A549 treated with DMSO at 1 μM for 4 hours (cell line): ENCODE results near the gene SCAANT1. TPM values are rescaled to one million over a fixed set of nuclear protein-coding genes. Genes with fewer than 3 reads are reported as not detected.

Experiments used
- total RNA-seq: library from RNA; stranded (reverse); fragments of 200-300 nt; extraction: Qiagen RNA extraction; gene quantifications from 5 replicates; pipeline ENCODE4 v1.2.3, GENCODE V29; 2022; ENCODE audit warnings: low read depth

SCAANT1 gene
- total RNA-seq = 0.79 TPM in 1 of 5 replicates, not detected in the others

DNA sequence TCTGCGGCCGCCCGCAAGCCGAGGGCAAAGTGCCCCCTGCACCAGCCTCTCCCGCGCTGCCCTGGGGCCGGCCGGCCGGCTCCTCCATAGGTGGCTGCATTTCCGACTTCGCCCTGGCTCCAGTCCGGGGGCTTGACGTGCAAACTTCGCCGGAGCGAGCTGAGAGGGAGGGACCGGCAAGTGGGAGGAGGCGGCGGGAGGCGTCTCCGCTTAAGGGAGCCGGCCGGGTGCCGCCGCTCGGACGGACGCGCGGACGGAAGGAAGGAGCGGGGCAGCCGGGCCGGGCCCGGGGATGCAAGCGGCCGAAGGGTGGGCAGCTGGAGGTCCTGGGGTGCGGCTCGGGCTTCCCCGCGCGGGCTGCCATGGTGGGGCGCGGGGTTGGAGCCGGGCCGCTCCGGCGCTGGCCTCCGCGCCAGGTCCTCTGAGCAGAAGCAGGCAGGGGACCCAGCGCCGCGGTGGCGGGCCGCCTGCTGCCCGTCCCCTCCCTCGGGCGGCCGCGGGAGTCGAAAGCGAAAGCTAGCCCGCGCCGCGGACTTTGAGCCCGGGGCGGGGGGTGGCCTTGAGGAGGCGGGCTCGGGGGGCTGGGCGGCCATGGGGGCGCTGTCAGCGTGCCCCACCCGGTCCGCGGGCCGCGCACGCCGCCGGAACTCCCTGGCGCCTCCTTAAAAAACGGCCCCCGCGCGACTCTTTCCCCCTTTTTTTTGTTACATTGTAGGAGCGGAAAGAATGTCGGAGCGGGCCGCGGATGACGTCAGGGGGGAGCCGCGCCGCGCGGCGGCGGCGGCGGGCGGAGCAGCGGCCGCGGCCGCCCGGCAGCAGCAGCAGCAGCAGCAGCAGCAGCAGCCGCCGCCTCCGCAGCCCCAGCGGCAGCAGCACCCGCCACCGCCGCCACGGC lies at the start of gene SCAANT1:
TSS of gene SCAANT1 (minus strand) at position 511 of the 895 bp plus-strand sequence.

DNA sequence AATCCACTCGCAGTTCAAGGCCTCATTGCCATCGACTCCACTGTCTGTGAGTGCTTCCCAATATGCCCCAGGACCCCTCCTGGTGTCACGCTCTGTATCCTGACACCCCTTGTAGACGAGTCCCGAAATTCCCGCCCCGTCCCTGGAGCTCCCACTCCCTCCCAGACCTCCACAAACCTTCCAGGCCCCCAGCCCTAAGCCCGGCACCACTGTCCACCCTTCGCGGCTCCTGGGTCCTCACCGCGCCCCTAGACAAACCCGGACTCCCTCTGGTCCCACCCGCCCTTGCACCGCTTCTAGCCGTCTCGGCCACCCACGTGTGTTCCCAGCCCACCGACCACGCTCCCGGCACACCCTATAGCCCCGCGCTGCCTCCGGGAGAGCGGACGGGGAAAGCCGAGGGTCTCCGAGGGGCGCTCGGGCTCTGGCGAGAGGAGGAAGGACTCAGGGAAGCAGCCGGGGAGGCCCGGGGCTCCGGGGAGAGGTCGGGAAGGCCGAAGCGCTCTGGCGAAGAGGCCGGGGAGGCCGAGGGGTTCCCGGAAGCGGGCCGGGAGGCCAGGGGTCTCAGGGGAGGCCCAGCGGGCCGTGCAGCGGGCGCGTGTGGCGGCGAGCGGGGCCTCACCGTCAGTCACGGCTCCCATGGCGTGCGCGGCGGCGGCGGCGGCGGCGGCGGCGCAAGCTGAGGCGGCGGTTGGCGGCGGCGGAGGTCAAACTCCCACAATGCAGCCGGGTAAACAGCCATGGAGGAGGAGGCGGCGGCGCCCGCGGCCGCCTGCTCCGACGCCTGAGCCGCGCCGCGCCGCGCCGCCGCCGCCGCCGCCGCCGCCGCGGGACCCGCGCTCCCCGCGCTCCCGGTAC lies 48.8 kb downstream of the SCAANT1 start, which contains the start of the genes ATXN7 and THOC7:
TSS of gene ATXN7 (plus strand) at position 718 of the 858 bp plus-strand sequence. CDS start 48,732 bp downstream, outside the sequence.
TSS of gene THOC7 (minus strand) at position 656 of the 858 bp plus-strand sequence. CDS start at position 641, 15 bp downstream.

Other genes starting within 250 kb of the SCAANT1 start
- gene C3orf49, start 93.1 kb downstream of the SCAANT1 start, total RNA-seq = not detected in 5 replicates
- gene THOC7, start 48.6 kb downstream of the SCAANT1 start, total RNA-seq = 56.9 to 67.6 TPM (median 61.1 TPM) in 5 replicates
- gene ATXN7, start 48.5 kb downstream of the SCAANT1 start, total RNA-seq = 4.1 to 6.2 TPM (median 5.5 TPM) in 5 replicates
- 76.8 to 85.2 TPM (median 78.5 TPM) in 5 replicates for gene PSMD6, start 111.1 kb upstream of the SCAANT1 start, total RNA-seq